ENCODE data around the gene CACNA1D.
"Not testable (repeated sequence)": the region's sequence is repeated elsewhere in the genome, so short reads cannot be mapped to it uniquely, and the experiment has no call there.

Gene CACNA1D

DNA sequence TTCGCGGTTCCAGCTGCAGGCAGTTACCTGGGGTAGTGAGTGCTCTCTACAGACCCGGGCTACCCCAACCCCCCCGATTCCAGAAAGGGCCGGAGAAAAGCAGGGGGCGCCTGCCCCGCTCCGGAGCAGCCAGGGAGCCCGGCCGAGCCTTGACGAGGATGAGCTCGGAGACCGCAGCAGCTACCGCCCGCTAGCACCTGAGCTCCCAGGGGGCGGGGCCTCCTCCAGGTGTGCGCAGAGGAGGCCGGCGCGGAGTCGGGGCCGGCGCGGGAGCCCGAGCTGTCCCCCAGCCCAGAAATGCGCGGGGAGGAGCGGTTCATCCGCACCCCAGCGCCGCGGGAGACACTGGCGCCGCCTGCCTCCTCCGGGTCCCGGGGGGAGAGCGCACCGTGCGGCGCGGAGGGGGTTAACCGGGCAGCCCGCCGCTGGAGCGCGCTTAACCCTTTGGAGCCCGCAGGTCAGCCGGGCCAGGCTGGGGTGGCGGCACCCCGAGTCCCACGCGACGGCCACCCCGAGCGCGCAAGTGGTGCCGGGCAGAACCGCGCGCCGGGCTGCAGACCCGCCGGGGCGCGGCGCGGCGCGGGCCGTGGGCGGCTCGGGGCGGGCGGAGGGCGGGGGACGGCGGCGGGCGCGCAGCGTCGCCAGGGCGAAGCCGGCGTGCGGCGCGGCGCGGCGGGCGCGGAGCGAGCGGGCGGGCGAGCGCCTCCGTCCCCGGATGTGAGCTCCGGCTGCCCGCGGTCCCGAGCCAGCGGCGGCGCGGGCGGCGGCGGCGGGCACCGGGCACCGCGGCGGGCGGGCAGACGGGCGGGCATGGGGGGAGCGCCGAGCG lies at the start of gene CACNA1D:
Gene CACNA1D (plus strand): TSS at position 649 of the 829 bp plus-strand sequence. CDS start 556 bp downstream, outside the sequence.
- no peaks in the 10 kb centered on the region for H3K9me3 Mint-ChIP-seq
- H3K36me3 Mint-ChIP-seq (ENCODE audit: low read depth) = no peaks in the 10 kb centered on the region
- H3K27me3 Mint-ChIP-seq = peaks cover 70% of the 10 kb centered on the region
- H3K4me1 Mint-ChIP-seq (ENCODE audit: low read depth) = peaks cover 13% of the 10 kb centered on the region
- no peak within 1 kb of the TSS for H3K27ac Mint-ChIP-seq
- H3K4me3 Mint-ChIP-seq = peak within 1 kb of the TSS; percentile 37
- peak; percentile 46 for DNase-seq

DNA sequence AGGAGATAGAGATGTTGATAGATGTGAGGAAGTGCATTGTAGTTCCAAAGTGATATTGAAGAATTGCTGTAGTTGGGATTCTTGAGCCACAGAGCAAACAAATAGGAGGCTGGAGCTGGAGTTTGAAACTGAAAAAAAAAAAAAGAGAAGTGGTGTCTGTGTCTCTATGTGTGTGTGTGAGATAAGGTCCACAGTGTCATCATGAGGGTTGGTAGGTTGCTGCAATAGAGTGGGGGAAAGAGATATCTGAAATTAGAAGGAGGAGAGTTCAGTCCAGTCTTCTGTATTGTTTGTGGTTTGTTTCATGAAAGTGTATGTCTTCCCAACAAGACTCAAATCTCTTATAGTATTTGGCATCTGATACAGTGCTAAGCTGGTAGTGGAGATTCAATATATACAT lies 37.3 kb upstream of the CACNA1D start:
- no peak for DNase-seq
- H3K9me3 Mint-ChIP-seq = no peaks in the 10 kb centered on the region
- no peaks in the 10 kb centered on the region for H3K4me1 Mint-ChIP-seq (ENCODE audit: low read depth)

DNA sequence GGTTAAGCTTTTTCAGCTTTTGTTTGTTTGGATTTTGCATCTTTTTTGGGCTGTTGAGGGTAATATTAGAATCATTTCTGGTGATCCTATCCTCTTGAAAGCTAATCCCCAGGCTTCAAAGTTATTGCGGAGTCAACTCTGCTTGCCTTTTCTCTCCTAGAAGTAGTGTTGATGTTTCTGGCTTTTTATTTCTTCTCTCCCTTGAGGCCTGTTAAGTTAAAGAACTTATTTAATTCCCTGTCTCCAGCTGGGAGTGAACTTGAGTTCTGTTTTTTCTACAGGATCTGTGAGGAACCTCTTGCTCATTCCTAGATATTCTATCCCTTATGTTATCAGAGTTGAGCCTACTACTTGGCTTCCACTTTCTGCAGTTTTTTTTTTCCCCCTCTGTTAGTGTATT lies 34.1 kb upstream of the CACNA1D start:
- Mint-ChIP-seq H3K27ac (no peak overlapping the region), H3K27me3 (peaks cover 45% of the 10 kb centered on the region), H3K36me3 (ENCODE audit: low read depth) (no peaks in the 10 kb centered on the region), H3K4me1 (ENCODE audit: low read depth) (no peaks in the 10 kb centered on the region), H3K9me3 (no peaks in the 10 kb centered on the region), H3K4me3 (no peak overlapping the region)
- DNase-seq = no peak

More for the DNA sequence above, 37.3 kb upstream of the CACNA1D start:
- H3K27ac Mint-ChIP-seq = no peak overlapping the region
- no peaks in the 10 kb centered on the region for H3K36me3 Mint-ChIP-seq (ENCODE audit: low read depth)
- H3K27me3 Mint-ChIP-seq = peaks cover 35% of the 10 kb centered on the region
- no peak overlapping the region for H3K4me3 Mint-ChIP-seq

DNA sequence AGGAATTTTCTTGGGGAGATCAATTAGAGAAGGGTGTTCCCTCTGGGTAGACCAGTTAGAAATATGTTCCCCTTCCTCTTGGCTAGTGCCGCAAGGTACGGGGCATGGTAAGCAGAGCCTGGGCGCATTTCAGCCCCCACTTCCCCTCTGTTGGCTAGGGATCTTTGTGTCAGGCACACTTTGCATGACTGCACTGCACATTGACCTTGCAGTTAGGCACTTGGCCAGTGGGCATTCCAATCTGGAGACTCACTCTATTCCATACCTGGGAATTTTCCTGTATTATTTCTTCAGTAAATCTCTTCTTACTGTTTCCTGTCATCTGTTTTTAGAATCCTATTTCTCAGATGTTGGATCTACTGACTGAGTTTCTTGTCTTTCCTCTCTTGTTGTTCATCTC lies 30.0 kb upstream of the CACNA1D start:
- H3K4me3 Mint-ChIP-seq = no peak overlapping the region
- no peaks in the 10 kb centered on the region for H3K4me1 Mint-ChIP-seq (ENCODE audit: low read depth)
- H3K27me3 Mint-ChIP-seq = peaks cover 39% of the 10 kb centered on the region
- peaks cover 2% of the 10 kb centered on the region for H3K9me3 Mint-ChIP-seq
- no peak for DNase-seq
- H3K36me3 Mint-ChIP-seq (ENCODE audit: low read depth) = no peaks in the 10 kb centered on the region
- H3K27ac Mint-ChIP-seq = no peak overlapping the region

DNA sequence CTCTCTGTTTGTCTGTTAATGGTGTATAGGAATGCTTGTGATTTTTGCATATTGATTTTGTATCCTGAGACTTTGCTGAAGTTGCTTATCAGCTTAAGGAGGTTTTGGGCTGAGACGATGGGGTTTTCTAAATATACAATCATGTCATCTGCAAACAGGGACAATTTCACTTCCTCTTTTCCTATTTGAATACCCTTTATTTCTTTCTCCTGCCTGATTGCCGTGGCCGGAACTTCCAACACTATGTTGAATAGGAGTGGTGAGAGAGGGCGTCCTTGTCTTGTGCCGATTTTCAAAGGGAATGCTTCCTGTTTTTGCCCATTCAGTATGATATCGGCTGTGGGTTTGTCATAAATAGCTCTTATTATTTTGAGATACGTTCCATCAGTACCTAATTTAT lies 24.7 kb upstream of the CACNA1D start:
- peaks cover 44% of the 10 kb centered on the region for H3K27me3 Mint-ChIP-seq
- H3K27ac Mint-ChIP-seq; DNase-seq; H3K9me3 Mint-ChIP-seq; H3K4me3 Mint-ChIP-seq; H3K36me3 Mint-ChIP-seq (ENCODE audit: low read depth); H3K4me1 Mint-ChIP-seq (ENCODE audit: low read depth): not testable (repeated sequence)

DNA sequence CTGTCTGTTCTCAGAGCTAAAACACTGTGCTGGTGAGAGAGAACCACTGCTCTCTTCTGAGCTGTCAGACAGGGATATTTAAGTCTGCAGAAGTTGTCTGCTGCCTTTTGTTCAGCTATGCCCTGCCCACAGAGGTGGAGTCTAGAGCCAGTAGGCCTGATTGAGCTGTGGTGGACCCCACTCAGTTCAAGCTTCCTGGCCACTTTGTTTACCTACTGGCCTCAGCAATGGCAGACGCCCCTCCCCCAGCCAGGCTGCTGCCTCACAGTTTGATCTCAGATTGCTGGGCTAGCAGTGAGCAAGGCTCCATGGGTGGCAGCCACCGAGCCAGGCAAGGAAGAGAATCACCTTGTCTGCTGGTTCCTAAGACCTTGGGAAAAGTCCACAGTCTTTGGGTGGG lies 21.0 kb upstream of the CACNA1D start:
- Mint-ChIP-seq H3K27ac (no peak overlapping the region), H3K36me3 (ENCODE audit: low read depth) (no peaks in the 10 kb centered on the region), H3K9me3 (peaks cover 2% of the 10 kb centered on the region), H3K4me3 (no peak overlapping the region), H3K4me1 (ENCODE audit: low read depth) (no peaks in the 10 kb centered on the region), H3K27me3 (peaks cover 64% of the 10 kb centered on the region)
- DNase-seq = no peak

DNA sequence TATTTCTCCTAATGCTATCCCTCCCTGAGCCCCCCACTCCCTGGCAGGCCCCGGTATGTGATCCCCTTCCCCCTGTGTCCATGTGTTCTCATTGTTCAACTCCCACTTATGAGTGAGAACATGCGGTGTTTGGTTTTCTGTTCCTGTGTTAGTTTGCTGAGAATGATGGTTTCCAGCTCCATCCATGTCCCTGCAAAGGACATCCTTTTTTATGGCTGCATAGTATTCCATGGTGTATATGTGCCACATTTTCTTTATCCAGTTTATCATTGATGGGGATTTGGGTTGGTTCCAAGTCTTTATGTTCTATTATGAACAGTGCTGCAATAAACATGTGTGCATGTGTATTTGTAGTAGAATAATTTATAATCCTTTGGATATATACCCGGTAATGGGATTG lies 18.0 kb upstream of the CACNA1D start:
- not testable (repeated sequence) for H3K4me1 Mint-ChIP-seq (ENCODE audit: low read depth); H3K36me3 Mint-ChIP-seq (ENCODE audit: low read depth); H3K4me3 Mint-ChIP-seq; H3K27ac Mint-ChIP-seq; H3K9me3 Mint-ChIP-seq; DNase-seq
- peaks cover 62% of the 10 kb centered on the region for H3K27me3 Mint-ChIP-seq

DNA sequence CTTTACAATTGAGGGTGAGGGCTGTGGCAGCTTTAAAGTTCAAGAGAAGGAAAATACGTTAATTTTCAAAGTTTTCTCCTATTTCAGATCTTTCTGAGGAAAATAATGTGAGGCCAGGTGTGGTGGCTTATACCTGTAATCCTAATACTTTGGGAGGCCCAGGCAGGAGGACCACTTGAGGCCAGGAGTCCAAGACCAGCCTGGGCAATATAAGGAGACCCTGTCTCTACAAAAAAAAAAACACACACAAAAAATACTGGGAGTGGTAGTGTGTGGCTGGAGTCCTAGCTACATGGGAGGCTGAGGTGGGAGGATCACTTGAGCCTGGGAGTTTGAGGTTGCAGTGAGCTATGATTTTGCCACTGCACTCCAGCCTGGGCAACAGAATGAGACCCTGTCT lies 16.7 kb upstream of the CACNA1D start:
- H3K36me3 Mint-ChIP-seq (ENCODE audit: low read depth); H3K9me3 Mint-ChIP-seq; DNase-seq; H3K4me1 Mint-ChIP-seq (ENCODE audit: low read depth); H3K4me3 Mint-ChIP-seq; H3K27ac Mint-ChIP-seq: not testable (repeated sequence)
- H3K27me3 Mint-ChIP-seq = peaks cover 55% of the 10 kb centered on the region

DNA sequence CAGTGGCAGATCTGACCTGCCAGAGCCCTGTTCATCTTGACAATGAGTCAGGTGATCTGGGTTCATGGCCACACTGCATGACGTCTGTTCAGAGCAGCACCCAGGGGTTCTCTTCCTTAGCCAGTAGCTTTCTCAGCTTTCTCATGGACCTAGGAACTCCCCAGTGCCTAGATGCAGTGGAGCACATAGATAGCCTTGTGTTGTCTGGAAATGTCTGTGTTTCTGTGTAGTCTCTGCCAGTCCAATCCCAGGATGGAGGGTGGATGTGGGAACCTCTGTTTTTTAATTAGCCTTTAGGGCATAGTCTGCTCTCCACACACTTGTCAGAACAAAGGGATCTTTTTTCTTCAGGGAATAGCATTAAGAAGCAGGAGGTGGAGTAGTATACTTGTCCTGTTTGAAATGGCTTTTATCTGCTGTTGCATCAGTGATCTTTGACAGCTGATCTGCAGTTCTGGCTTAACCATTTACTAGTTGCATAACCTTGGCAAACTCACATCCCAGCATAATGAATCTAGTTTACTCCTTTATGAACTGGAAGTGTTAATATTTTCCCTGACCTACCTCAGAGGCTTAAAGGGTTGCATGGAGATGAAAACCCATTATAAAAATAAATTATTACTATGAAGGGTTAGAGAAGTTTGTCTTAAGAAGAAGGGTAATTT lies 16.1 kb upstream of the CACNA1D start:
- Mint-ChIP-seq H3K27ac (no peak overlapping the region), H3K36me3 (ENCODE audit: low read depth) (no peaks in the 10 kb centered on the region), H3K27me3 (peaks cover 49% of the 10 kb centered on the region), H3K4me1 (ENCODE audit: low read depth) (no peaks in the 10 kb centered on the region), H3K9me3 (no peaks in the 10 kb centered on the region), H3K4me3 (no peak overlapping the region)
- DNase-seq = no peak

DNA sequence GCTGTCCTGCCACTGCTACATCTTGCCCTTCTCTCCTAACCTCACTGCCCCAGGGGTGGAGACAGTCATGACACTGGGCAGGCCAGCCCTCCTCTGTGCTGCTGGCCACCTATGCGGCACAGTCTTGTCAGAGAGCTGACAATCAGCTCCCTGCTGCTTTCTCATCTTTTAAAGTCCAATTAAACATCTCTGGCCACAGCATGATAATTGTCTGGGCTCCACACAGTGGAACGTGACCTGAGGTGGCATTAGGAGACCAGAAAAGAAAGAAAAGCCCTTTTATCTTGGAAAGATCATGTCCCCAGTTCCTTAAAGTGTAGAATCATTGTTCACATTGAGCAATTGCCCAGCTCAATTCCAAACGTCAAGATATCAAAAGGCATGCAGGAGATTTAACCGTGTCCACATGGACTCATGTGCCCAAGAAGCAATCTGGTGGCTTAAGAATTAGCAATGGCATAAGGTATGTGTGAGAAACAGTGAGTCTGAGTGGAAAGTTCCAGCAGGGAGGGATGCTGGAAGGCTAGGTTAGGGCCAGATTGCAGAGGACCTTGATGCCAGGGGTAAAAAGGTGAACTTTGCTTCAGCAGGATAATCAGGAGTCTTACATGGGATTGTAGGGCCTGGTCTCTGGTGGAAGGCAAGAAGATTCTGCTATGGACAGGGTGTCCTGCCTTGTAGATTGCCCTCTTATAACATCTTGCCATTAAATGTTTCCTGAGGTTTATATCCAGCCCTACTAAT lies 15.3 kb upstream of the CACNA1D start:
- Mint-ChIP-seq H3K9me3 (no peaks in the 10 kb centered on the region), H3K27me3 (peaks cover 44% of the 10 kb centered on the region), H3K27ac (no peak overlapping the region), H3K36me3 (ENCODE audit: low read depth) (no peaks in the 10 kb centered on the region), H3K4me1 (ENCODE audit: low read depth) (no peaks in the 10 kb centered on the region), H3K4me3 (no peak overlapping the region)
- DNase-seq = no peak

DNA sequence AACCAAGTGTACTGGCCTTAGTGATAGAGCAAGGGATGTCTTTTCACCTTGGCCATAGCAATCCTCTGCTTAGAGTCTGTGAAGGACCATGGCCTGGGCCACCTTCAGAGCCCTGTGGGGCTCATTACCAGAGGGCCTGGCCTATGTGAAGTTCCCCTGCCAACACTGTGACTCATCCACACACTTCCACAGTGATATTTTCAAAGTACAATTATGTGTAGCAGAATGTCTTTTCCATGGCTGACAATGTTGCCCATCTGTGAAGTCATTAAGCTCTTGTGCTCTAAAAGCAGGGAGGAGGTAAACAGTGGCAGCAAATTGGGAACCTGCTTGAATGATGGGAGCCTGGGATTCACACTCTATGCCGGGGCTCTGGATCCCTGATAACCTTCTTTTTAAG lies 12.2 kb upstream of the CACNA1D start:
- H3K36me3 Mint-ChIP-seq (ENCODE audit: low read depth) = no peaks in the 10 kb centered on the region
- H3K27me3 Mint-ChIP-seq = peaks cover 29% of the 10 kb centered on the region
- no peak for DNase-seq
- H3K27ac Mint-ChIP-seq = no peak overlapping the region
- H3K9me3 Mint-ChIP-seq = no peaks in the 10 kb centered on the region
- peaks cover 1% of the 10 kb centered on the region for H3K4me1 Mint-ChIP-seq (ENCODE audit: low read depth)
- H3K4me3 Mint-ChIP-seq = no peak overlapping the region

DNA sequence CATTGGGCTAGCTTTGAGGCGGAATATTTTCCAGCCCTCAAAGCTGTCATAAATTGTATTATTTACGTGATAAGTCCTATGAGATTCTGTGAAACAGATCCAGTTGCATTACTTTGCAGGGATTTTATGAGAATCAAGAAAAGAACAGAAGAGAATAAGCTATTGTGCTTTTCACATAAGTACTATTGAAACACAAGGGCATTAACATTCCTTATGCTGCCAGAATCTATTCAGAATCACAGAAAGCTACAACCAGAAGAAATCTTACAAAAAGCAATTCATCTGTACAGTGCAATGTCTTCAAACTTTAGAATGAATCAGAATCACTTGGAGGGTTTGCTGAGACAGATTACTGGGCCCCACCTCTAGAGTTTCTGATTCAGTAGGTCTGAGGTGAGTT lies 10.6 kb upstream of the CACNA1D start:
- H3K4me1 Mint-ChIP-seq (ENCODE audit: low read depth) = peaks cover 1% of the 10 kb centered on the region
- no peaks in the 10 kb centered on the region for H3K36me3 Mint-ChIP-seq (ENCODE audit: low read depth)
- H3K4me3 Mint-ChIP-seq = no peak overlapping the region
- H3K27ac Mint-ChIP-seq = no peak overlapping the region
- no peak for DNase-seq
- peaks cover 17% of the 10 kb centered on the region for H3K27me3 Mint-ChIP-seq
- no peaks in the 10 kb centered on the region for H3K9me3 Mint-ChIP-seq

DNA sequence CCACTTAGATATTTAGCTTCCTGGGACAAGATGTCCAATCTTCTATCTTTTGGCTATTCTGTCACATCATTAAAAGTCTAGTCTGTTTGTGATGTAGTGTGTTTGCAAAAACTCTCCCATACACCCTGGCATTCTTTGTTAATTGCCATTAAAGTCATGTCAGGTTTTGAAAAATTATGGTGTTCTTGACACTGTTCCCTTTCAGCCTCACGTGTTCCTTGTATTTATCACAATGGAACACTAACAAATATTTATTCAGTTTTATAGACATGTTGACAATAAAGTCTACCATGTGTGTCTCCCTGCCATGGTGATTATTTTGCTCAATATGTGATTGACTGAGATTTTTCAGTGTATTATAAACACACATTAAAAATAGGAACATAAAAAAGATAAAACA lies 9.4 kb upstream of the CACNA1D start:
- H3K4me3 Mint-ChIP-seq = no peak overlapping the region
- DNase-seq = no peak
- H3K9me3 Mint-ChIP-seq = no peaks in the 10 kb centered on the region
- peaks cover 8% of the 10 kb centered on the region for H3K27me3 Mint-ChIP-seq
- peaks cover 1% of the 10 kb centered on the region for H3K4me1 Mint-ChIP-seq (ENCODE audit: low read depth)
- no peaks in the 10 kb centered on the region for H3K36me3 Mint-ChIP-seq (ENCODE audit: low read depth)
- H3K27ac Mint-ChIP-seq = no peak overlapping the region

DNA sequence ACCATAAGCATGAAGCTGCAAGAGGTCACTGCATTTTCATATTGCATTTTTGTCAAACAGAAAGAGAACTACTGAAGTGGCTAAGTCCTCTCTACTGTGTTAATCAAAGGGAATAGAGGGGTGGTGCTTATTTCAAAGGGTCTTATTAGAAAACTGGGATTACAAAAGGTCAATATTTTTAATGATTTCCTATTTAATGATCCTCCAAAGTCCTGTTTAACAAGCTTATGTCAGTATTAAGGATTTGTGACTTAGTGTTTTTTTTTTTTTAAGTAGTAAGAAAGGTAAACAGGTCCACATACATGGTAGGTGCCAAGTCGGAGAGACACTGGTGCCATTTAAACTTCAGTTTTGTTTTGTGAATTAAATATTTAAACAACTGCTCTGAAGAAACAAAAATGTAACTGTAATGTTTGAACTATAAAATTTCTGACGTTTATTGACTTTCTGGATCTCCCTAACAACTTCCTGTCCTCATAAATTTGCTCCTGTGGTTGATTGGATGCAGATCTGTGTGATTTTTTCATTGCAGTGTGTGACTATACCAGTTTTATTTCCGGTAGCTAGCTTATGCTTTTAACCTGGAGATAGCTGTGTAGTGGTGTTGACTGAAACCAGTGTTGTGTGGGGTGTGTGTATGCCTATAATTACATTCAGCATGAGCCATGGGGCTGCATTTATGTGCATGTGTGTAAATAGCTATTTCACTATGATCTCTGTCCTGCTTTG lies 8.6 kb upstream of the CACNA1D start:
- no peak for DNase-seq
- Mint-ChIP-seq H3K27ac (no peak overlapping the region), H3K4me3 (no peak overlapping the region), H3K4me1 (ENCODE audit: low read depth) (peaks cover 1% of the 10 kb centered on the region), H3K9me3 (no peaks in the 10 kb centered on the region), H3K36me3 (ENCODE audit: low read depth) (no peaks in the 10 kb centered on the region), H3K27me3 (peaks cover 8% of the 10 kb centered on the region)
